Mesendoderm (in vitro differentiated cells): ENCODE results near the gene DYNC1I1.
"Not testable (repeated sequence)": the region's sequence is repeated elsewhere in the genome, so short reads cannot be mapped to it uniquely, and the experiment has no call there.

Experiments
- DNase-seq: peaks from one replicate; pipeline ENCODE4 v3.0.0; 2013
- H2AK5ac ChIP-seq: 2 replicates; pipeline ENCODE4 v1.6.1; 2013; ENCODE audit warnings: low read length, inconsistent platforms
- H2BK120ac ChIP-seq: 2 replicates; pipeline ENCODE4 v1.6.1; 2013; ENCODE audit warnings: low read depth, mild to moderate bottlenecking, low read length, moderate library complexity, mixed read lengths
- H2BK15ac ChIP-seq: replicated peaks from 2 replicates; pipeline ENCODE4 v1.6.1; 2013; ENCODE audit warnings: low read depth, mild to moderate bottlenecking, moderate library complexity
- H2BK5ac ChIP-seq: 2 replicates; pipeline ENCODE4 v1.6.1; 2013; ENCODE audit warnings: low read length, inconsistent platforms
- H3K18ac ChIP-seq: 2 replicates; pipeline ENCODE4 v1.6.1; 2013; ENCODE audit warnings: mild to moderate bottlenecking, low read length, mixed read lengths
- H3K23ac ChIP-seq: one replicate; pipeline ENCODE4 v1.6.1; 2013; ENCODE audit warnings: low read length
- H3K27ac ChIP-seq: 2 replicates; pipeline ENCODE4 v1.5.1; 2013; ENCODE audit warnings: low read depth, mild to moderate bottlenecking, inconsistent platforms, low read length, moderate library complexity
- H3K27me3 ChIP-seq: 2 replicates; pipeline ENCODE4 v1.6.1; 2013; ENCODE audit warnings: low read length, control low read depth, mild to moderate bottlenecking, inconsistent platforms; ENCODE audit not compliant: insufficient read depth, poor library complexity
- H3K36me3 ChIP-seq: 2 replicates; pipeline ENCODE4 v1.6.1; 2013; ENCODE audit warnings: low read length, inconsistent platforms; ENCODE audit not compliant: control insufficient read depth, insufficient read depth
- H3K4ac ChIP-seq: one replicate; pipeline ENCODE4 v1.6.1; 2013; ENCODE audit warnings: low read depth, mild to moderate bottlenecking, low read length, moderate library complexity
- H3K4me1 ChIP-seq: 2 replicates; pipeline ENCODE4 v1.6.1; 2013; ENCODE audit warnings: low read depth, low read length, inconsistent platforms; ENCODE audit not compliant: control insufficient read depth
- H3K4me2 ChIP-seq: 2 replicates; pipeline ENCODE4 v1.6.1; 2013; ENCODE audit warnings: low read length
- H3K4me3 ChIP-seq: 2 replicates; pipeline ENCODE4 v1.5.1; 2013; ENCODE audit warnings: mild to moderate bottlenecking, low read length
- H3K56ac ChIP-seq: one replicate; pipeline ENCODE4 v1.6.1; 2013; ENCODE audit warnings: low read length
- H3K79me1 ChIP-seq: 2 replicates; pipeline ENCODE4 v1.6.1; 2013; ENCODE audit warnings: low read length, inconsistent platforms
- H3K79me2 ChIP-seq: 2 replicates; pipeline ENCODE4 v1.6.1; 2013; ENCODE audit warnings: mild to moderate bottlenecking, low read length; ENCODE audit not compliant: control insufficient read depth, insufficient read depth
- H3K9ac ChIP-seq: 2 replicates; pipeline ENCODE4 v1.6.1; 2013; ENCODE audit warnings: low read length, inconsistent platforms
- H4K5ac ChIP-seq: one replicate; pipeline ENCODE4 v1.6.1; 2013; ENCODE audit warnings: low read length
- H4K8ac ChIP-seq: one replicate; pipeline ENCODE4 v1.6.1; 2013; ENCODE audit warnings: low read depth, mild to moderate bottlenecking, control low read depth, low read length, moderate library complexity
- WGBS: extraction: QIAGEN DNeasy Blood & Tissue Kit; methylation state at CpG from one replicate; pipeline ENCODE4 v1.1.7; 2013; ENCODE audit warnings: low lambda C conversion rate, missing lambda C conversion rate; ENCODE audit not compliant: insufficient coverage; ENCODE audit errors: extremely low coverage; 5-methylcytosine and 5-hydroxymethylcytosine counted together

DYNC1I1 gene

DNA sequence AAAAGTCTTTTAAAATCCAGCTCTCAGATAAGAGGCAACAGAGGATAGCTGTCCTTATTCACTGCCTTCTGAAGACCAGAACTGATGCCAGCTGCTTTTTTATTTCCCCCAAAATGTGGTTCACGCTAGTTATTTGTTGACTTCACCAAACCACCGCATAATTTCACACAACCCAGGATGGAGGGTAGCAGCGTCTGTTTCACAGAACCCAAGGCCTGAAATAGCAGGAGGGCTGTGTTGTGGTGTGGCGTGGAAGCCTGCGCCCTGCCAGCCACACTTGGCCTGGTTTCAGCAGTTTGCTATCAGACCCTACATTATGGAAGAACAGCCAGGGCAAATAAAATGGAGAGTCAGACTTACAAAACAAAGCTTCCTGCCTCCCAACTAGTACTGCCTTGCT, 155.4 kb downstream of the DYNC1I1 start:
- H2BK15ac ChIP-seq = no peak overlapping the region
- WGBS = no CpG with 5 or more reads among the region's 5 CpGs
- H4K5ac ChIP-seq = no peak overlapping the region
- H3K18ac ChIP-seq = no peak overlapping the region
- no peak overlapping the region for H3K27ac ChIP-seq
- no peaks in the 10 kb centered on the region for H3K4me1 ChIP-seq
- H2AK5ac ChIP-seq = no peak overlapping the region
- H4K8ac ChIP-seq = no peak overlapping the region
- no peak overlapping the region for H3K56ac ChIP-seq
- H2BK5ac ChIP-seq = no peak overlapping the region
- no peak for DNase-seq
- no peaks in the 10 kb centered on the region for H3K79me2 ChIP-seq
- no peaks in the 10 kb centered on the region for H3K36me3 ChIP-seq
- no peaks in the 10 kb centered on the region for H3K27me3 ChIP-seq
- H3K9ac ChIP-seq = no peak overlapping the region
- no peak overlapping the region for H2BK120ac ChIP-seq
- H3K4me2 ChIP-seq = no peak overlapping the region
- H3K4ac ChIP-seq = no peak overlapping the region
- no peaks in the 10 kb centered on the region for H3K79me1 ChIP-seq
- H3K4me3 ChIP-seq = no peak overlapping the region
- H3K23ac ChIP-seq = no peak overlapping the region

DNA sequence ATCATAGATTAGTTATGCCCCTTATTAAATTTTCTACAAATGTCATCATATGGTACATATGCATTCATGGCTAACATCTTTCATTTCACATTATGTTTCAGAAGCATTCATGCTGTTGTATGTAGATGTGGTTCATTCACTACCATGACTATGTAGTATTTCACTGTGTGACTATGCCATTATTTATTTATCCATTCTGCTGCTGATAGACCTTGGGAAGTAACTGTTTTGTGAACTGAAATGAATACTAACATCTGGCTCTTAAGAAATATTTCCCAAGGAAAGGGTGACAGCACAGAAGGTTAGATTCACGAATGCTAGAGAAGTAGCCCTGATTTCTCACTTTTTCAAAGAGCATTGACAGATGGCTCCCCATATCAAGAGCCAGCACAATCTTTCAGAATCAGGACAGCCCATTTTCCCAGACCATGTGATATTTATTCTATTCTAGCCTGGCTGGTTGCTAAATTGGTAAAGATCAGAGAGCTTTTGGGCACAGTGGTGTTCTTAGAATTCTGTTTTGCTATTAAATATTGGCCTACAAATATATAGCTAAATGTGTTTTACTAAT, 157.4 kb downstream of the DYNC1I1 start:
- Histone ChIP-seq H3K4me1 (no peaks in the 10 kb centered on the region), H3K18ac (no peak overlapping the region), H2BK120ac (no peak overlapping the region), H2AK5ac (no peak overlapping the region), H2BK5ac (no peak overlapping the region), H3K27me3 (no peaks in the 10 kb centered on the region), H2BK15ac (no peak overlapping the region), H4K5ac (no peak overlapping the region), H3K79me1 (no peaks in the 10 kb centered on the region), H3K23ac (no peak overlapping the region), H3K4ac (no peak overlapping the region), H3K9ac (no peak overlapping the region), H3K27ac (no peak overlapping the region), H3K4me2 (no peak overlapping the region), H3K56ac (no peak overlapping the region), H3K4me3 (no peak overlapping the region), H4K8ac (no peak overlapping the region), H3K36me3 (no peaks in the 10 kb centered on the region), H3K79me2 (no peaks in the 10 kb centered on the region)
- no peak for DNase-seq
- WGBS = no CpG with 5 or more reads among the region's 1 CpG

DNA sequence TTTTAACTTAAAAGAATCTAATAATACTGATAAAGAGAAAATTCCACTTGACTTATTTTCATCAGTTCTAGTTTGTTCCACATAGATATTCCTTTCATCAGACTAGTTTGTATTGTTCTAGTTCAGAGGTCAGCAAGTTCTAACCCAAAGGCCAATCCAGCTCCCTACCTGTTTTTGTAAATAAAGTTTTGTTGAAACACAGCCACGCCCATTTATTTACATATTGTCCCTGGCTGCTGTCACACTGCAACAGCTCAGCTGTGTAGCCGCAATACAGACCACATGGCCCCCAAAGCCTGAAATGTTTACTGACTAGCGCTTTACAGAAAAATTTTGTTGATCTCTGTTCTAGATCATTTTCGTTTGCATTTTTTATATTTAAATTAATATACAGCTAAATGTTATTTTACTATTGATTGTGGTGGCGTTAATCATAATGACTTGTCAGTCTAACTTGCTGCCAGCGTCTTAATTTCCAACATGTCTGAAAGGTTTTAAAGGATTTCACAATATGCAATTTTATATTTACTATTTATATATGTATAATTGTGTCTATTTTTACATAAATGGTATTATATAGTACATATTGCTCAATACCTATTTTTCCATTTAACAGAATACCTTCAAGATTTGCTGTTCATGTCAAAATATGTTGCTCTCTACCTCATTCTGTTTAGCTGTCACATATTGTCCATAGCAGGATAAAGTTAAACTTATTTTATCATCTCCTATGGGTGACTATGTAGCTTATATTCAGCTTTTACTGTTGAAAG, 159.3 kb downstream of the DYNC1I1 start:
- H4K8ac ChIP-seq = no peak overlapping the region
- H2BK5ac ChIP-seq = no peak overlapping the region
- H2BK15ac ChIP-seq = no peak overlapping the region
- no peak overlapping the region for H3K4me2 ChIP-seq
- WGBS = no CpG with 5 or more reads among the region's 6 CpGs
- no peak overlapping the region for H3K27ac ChIP-seq
- H3K18ac ChIP-seq = no peak overlapping the region
- no peak for DNase-seq
- H2AK5ac ChIP-seq = no peak overlapping the region
- no peak overlapping the region for H3K4ac ChIP-seq
- no peak overlapping the region for H3K56ac ChIP-seq
- no peak overlapping the region for H4K5ac ChIP-seq
- no peaks in the 10 kb centered on the region for H3K4me1 ChIP-seq
- H3K27me3 ChIP-seq = no peaks in the 10 kb centered on the region
- no peak overlapping the region for H3K9ac ChIP-seq
- H3K23ac ChIP-seq = no peak overlapping the region
- no peaks in the 10 kb centered on the region for H3K36me3 ChIP-seq
- no peak overlapping the region for H3K4me3 ChIP-seq
- H3K79me1 ChIP-seq = no peaks in the 10 kb centered on the region
- H3K79me2 ChIP-seq = no peaks in the 10 kb centered on the region
- no peak overlapping the region for H2BK120ac ChIP-seq

DNA sequence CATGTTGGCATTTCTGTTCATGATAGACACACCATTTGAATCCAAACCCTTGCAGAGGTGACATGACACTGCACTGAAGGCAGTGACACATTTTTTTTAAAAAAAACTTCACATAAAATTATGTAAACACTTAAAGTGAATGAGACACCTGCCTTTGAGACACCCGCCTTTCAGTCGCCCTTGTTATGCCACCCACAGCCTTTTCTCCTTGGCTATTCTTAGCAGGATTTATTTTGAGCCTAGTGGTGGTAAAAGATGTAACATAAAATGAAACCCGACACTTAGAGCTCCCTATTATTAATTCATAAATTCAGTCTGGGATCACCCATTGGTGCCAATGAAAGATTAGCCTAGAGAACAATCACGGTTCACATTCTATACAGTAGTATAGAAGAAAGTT, 161.3 kb downstream of the DYNC1I1 start:
- Histone ChIP-seq H3K56ac (no peak overlapping the region), H4K8ac (no peak overlapping the region), H3K79me2 (no peaks in the 10 kb centered on the region), H3K4me1 (no peaks in the 10 kb centered on the region), H3K79me1 (no peaks in the 10 kb centered on the region), H3K27ac (no peak overlapping the region), H3K23ac (no peak overlapping the region), H3K4me2 (no peak overlapping the region), H3K18ac (no peak overlapping the region), H2BK120ac (no peak overlapping the region), H3K4ac (no peak overlapping the region), H2BK5ac (no peak overlapping the region), H2AK5ac (no peak overlapping the region), H2BK15ac (no peak overlapping the region), H3K36me3 (no peaks in the 10 kb centered on the region), H4K5ac (no peak overlapping the region), H3K4me3 (no peak overlapping the region), H3K27me3 (no peaks in the 10 kb centered on the region), H3K9ac (no peak overlapping the region)
- no CpG with 5 or more reads among the region's 4 CpGs for WGBS
- no peak for DNase-seq

DNA sequence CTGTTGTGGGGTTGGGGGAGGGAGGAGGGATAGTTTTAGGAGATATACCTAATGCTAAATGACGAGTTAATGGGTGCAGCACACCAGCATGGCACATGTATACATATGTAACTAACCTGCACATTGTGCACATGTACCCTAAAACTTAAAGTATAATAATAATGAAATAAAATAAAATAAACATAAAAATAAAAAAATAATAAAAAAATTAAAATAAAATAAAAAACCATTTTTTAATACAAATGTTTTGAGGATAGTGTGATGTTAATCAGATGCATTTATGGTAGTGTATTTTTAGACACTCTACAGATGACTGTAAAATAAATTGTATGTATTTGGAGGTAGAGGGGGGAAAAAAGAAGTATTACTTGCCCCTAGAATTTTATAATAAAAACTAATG, 172.5 kb downstream of the DYNC1I1 start:
- not testable (repeated sequence) for H2BK120ac ChIP-seq, H3K4ac ChIP-seq, H3K79me2 ChIP-seq, H4K5ac ChIP-seq, H3K4me2 ChIP-seq, H2AK5ac ChIP-seq, H2BK15ac ChIP-seq, H3K36me3 ChIP-seq, H3K79me1 ChIP-seq, H3K9ac ChIP-seq, H2BK5ac ChIP-seq, H3K27ac ChIP-seq, H4K8ac ChIP-seq, H3K56ac ChIP-seq, H3K23ac ChIP-seq, H3K18ac ChIP-seq, DNase-seq, H3K27me3 ChIP-seq, H3K4me1 ChIP-seq, H3K4me3 ChIP-seq
- WGBS = no CpG with 5 or more reads among the region's 1 CpG

DNA sequence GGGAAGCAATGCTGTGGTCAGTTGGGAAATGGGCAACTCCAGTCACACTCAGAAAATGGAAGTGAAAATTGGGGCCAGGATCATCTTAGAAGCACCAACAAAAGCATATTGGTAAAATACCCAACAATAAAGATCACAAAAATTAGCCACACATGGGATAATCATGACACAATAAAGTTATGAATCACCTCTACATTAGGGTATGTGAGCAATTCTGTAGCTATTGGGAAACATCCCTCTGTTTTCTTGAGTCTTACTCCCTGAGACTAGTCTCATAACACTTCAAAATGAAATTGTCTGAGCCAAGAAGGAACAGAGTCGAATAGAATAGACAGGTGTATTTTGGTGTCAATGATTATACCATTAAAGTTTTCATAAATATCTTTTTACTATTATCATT, 178.3 kb downstream of the DYNC1I1 start:
- Histone ChIP-seq H2AK5ac (no peak overlapping the region), H2BK5ac (no peak overlapping the region)

More for the DNA sequence above, 178.3 kb downstream of the DYNC1I1 start:
- no peak overlapping the region for H3K18ac ChIP-seq
- WGBS = no CpG with 5 or more reads among the region's 1 CpG
- no peak overlapping the region for H4K8ac ChIP-seq
- DNase-seq = no peak
- no peaks in the 10 kb centered on the region for H3K79me2 ChIP-seq
- no peak overlapping the region for H2BK15ac ChIP-seq
- no peak overlapping the region for H4K5ac ChIP-seq
- H3K56ac ChIP-seq = no peak overlapping the region
- no peaks in the 10 kb centered on the region for H3K36me3 ChIP-seq
- no peaks in the 10 kb centered on the region for H3K4me1 ChIP-seq
- no peaks in the 10 kb centered on the region for H3K27me3 ChIP-seq
- no peak overlapping the region for H3K4me2 ChIP-seq
- H2BK120ac ChIP-seq = no peak overlapping the region
- H3K9ac ChIP-seq = no peak overlapping the region
- H3K4me3 ChIP-seq = no peak overlapping the region
- H3K27ac ChIP-seq = no peak overlapping the region
- H3K23ac ChIP-seq = no peak overlapping the region
- H3K79me1 ChIP-seq = no peaks in the 10 kb centered on the region
- no peak overlapping the region for H3K4ac ChIP-seq
